ENCODE data around the gene RAPGEF3.

GRCh38 chr12:47725091-47725772 lies 33.4 kb downstream of the RAPGEF3 start, which contains the start of gene ENDOU:
- TF ChIP-seq CTCF (conservative IDR thresholded peaks at IDR 0.05; ENCODE audit: low read length) (no peak), EZH2phosphoT487 (IDR thresholded peaks at IDR 0.05; ENCODE audit: borderline replicate concordance) (no peak)
